SH-SY5Y (cell line): ENCODE measurements around the gene STYXL2.

Experiments used
- GATA2 ChIP-seq: IDR thresholded peaks from 2 replicates; pipeline ENCODE4 v1.6.1; 2011; ENCODE audit warnings: mild to moderate bottlenecking, low read depth, low read length
- GATA3 ChIP-seq: IDR thresholded peaks from 2 replicates; pipeline ENCODE4 v1.6.1; 2011; ENCODE audit warnings: low read depth, mild to moderate bottlenecking, low read length, moderate library complexity

DNA sequence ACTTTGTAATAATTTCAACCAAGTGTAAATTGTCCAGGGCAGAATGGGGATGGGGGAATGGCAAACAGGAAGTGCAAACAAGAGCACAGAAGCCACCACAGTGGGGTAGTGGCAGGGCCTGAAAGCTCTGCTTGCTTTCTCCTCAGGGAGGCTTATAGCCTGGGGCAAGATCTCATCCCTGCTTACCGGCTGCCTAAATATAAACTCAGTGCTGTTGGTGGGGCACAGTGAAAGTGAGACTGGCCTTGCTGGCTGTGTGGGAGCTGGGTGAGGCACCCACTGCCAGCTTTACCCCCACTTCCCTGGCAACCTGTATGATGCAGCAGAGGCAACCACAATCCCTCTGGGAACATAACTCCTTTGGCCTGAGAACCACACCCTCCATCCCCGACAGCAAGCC lies 15.2 kb downstream of the STYXL2 start:
- TF ChIP-seq GATA2 (no peak), GATA3 (no peak)
